ENCODE results near the gene FJX1.
"Not testable (repeated sequence)": the region's sequence is repeated elsewhere in the genome, so short reads cannot be mapped to it uniquely, and the experiment has no call there.

FJX1 gene

DNA sequence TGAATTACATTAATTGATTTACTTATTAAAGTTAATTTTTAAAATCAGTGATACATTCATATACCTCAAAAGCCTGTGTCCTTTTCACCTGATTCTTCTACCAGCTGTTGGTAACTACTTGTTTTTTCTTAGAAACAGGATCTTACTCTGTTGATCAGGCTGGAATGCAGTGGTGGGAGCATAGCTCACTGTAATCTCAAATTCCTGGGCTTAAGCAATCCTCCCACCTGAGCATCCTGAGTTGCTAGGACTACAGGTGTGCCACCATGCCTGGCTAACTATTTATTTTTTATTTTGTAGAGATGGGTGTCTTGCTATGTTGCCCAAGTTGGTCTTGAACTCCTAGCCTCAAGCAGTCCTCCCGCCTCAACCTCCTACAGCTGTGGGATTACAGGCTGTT lies 49.0 kb downstream of the FJX1 start:
- TF ChIP-seq, protein P1, sequence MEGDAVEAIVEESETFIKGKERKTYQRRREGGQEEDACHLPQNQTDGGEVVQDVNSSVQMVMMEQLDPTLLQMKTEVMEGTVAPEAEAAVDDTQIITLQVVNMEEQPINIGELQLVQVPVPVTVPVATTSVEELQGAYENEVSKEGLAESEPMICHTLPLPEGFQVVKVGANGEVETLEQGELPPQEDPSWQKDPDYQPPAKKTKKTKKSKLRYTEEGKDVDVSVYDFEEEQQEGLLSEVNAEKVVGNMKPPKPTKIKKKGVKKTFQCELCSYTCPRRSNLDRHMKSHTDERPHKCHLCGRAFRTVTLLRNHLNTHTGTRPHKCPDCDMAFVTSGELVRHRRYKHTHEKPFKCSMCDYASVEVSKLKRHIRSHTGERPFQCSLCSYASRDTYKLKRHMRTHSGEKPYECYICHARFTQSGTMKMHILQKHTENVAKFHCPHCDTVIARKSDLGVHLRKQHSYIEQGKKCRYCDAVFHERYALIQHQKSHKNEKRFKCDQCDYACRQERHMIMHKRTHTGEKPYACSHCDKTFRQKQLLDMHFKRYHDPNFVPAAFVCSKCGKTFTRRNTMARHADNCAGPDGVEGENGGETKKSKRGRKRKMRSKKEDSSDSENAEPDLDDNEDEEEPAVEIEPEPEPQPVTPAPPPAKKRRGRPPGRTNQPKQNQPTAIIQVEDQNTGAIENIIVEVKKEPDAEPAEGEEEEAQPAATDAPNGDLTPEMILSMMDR (IDR thresholded peaks at IDR 0.05; ENCODE audit: extremely low read depth, missing control alignments), result no peak
- no peak for DNase-seq (ENCODE audit: low spot score)

DNA sequence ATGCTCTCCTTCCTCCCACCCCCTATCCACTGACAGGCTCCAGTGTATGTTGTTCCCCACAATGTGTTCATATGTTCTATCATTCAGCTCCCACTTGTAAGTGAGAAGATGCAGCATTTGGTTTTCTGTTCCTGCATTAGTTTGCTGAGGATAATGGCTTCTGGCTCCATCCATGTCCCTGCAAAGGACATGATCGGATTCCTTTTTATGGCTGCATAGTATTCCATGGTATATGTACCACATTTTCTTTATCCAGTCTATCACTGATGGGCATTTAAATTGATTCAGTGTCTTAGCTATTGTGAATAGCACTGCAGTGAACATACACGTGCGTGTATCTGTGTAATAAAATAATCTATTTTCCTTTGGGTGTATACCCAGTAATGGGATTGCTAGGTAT lies 50.1 kb downstream of the FJX1 start:
- DNase-seq (ENCODE audit: low spot score), result not testable (repeated sequence)
